ENCODE results near the gene ALDH3A2. TPM values are rescaled to one million over a fixed set of nuclear protein-coding genes. Genes with fewer than 3 reads are reported as not detected.
"Not testable (repeated sequence)": the region's sequence is repeated elsewhere in the genome, so short reads cannot be mapped to it uniquely, and the experiment has no call there.

Gene ALDH3A2
- total RNA-seq, 1 donor: 82.2 TPM

DNA sequence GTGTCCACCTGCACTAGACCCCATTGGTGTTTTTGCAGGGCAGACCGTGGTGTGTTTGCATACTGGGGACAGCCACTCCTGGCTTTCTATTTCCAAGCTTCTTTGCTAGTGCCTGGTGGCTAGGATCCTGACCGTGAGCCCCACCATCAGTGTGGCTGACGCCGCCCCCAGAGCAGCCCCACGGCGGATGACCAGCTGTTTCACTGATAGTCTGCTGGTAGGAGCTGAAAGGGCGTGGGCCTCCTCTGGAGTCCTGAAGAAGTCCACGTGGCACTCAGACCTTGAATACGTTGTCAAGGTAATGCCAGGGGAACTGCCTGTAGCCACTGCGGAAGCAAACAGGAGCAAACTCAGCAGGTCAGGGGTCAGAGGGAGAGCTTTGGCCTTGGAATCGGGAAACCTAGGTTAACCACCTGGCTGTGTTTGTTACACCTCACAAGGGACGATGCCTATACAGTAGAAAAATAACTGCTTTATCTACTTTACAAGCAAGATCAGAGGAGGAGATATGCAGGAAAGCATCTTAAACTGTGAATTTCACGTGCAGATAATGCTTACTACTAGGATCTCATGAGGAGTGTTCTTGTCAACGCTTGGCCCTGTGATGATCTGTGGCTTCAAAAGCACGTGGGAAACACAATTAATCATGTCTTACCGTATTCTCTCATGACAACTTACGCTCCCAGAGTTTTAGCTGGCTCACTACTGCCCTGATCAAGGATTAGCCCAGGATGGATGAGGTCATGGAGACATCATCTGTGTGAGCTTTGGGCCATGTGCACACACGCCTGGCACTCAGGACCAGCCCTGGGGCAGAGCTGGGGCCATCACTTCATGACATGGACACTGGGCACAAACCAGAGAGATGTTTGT, 30.3 kb downstream of the ALDH3A2 start:
- TF ChIP-seq, protein P1, sequence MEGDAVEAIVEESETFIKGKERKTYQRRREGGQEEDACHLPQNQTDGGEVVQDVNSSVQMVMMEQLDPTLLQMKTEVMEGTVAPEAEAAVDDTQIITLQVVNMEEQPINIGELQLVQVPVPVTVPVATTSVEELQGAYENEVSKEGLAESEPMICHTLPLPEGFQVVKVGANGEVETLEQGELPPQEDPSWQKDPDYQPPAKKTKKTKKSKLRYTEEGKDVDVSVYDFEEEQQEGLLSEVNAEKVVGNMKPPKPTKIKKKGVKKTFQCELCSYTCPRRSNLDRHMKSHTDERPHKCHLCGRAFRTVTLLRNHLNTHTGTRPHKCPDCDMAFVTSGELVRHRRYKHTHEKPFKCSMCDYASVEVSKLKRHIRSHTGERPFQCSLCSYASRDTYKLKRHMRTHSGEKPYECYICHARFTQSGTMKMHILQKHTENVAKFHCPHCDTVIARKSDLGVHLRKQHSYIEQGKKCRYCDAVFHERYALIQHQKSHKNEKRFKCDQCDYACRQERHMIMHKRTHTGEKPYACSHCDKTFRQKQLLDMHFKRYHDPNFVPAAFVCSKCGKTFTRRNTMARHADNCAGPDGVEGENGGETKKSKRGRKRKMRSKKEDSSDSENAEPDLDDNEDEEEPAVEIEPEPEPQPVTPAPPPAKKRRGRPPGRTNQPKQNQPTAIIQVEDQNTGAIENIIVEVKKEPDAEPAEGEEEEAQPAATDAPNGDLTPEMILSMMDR (IDR thresholded peaks at IDR 0.05; ENCODE audit: extremely low read depth, low read depth, low read length): no peak
- no peak for DNase-seq (ENCODE audit: insufficient read length, low spot score, missing footprints)
- peaks cover 7% of the 10 kb centered on the region for H3K4me1 ChIP-seq (ENCODE audit: insufficient read depth, low read length)

DNA sequence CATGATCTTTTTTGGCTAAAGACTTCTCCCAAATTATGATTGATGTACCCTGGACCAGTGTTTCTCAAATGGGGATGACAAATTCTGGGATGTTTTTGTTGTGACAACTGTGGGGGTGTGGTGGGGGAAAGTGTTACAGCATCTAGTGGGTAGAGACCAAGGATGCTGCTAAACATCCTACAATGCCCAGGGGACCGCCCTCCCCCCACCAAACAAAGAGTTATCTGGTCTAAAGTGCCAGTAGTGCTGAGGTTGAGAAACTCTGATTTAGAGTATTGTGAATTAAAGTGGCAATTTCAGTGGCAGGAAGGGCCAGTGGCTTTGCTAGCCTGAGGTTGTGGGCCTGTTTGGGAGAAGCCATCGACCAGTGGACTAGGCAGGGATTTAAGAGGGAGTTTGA, 34.6 kb downstream of the ALDH3A2 start:
- Histone ChIP-seq H3K79me2 (ENCODE audit: insufficient read depth, low read length) (no peaks in the 10 kb centered on the region), H4K20me1 (ENCODE audit: insufficient read depth, low read length) (peaks cover 3% of the 10 kb centered on the region), H3K4me2 (ENCODE audit: insufficient read depth, low read length) (no peak overlapping the region), H3K4me3 (ENCODE audit: insufficient read depth, low read length) (no peak overlapping the region), H3K9me3 (ENCODE audit: low read depth, low read length) (no peaks in the 10 kb centered on the region), H3K36me3 (ENCODE audit: insufficient read depth, low read length) (peaks cover 5% of the 10 kb centered on the region), H2AFZ (ENCODE audit: low read length) (no peak overlapping the region), H3K27ac (ENCODE audit: low read depth, low read length) (no peak overlapping the region), H3K27me3 (ENCODE audit: insufficient read depth, low read length) (no peaks in the 10 kb centered on the region), H3K4me1 (ENCODE audit: insufficient read depth, low read length) (peaks cover 7% of the 10 kb centered on the region)
- DNase-seq (ENCODE audit: insufficient read length, low spot score, missing footprints): no peak
- TF ChIP-seq, protein P1 (IDR thresholded peaks at IDR 0.05; ENCODE audit: extremely low read depth, low read depth, low read length): no peak

More for the DNA sequence above, 30.3 kb downstream of the ALDH3A2 start:
- Histone ChIP-seq H3K4me3 (ENCODE audit: insufficient read depth, low read length) (no peak overlapping the region), H3K79me2 (ENCODE audit: insufficient read depth, low read length) (no peaks in the 10 kb centered on the region), H3K9me3 (ENCODE audit: low read depth, low read length) (no peaks in the 10 kb centered on the region), H3K4me2 (ENCODE audit: insufficient read depth, low read length) (no peak overlapping the region), H2AFZ (ENCODE audit: low read length) (no peak overlapping the region), H3K27me3 (ENCODE audit: insufficient read depth, low read length) (no peaks in the 10 kb centered on the region), H4K20me1 (ENCODE audit: insufficient read depth, low read length) (peaks cover 4% of the 10 kb centered on the region), H3K36me3 (ENCODE audit: insufficient read depth, low read length) (peaks cover 22% of the 10 kb centered on the region), H3K27ac (ENCODE audit: low read depth, low read length) (no peak overlapping the region)

DNA sequence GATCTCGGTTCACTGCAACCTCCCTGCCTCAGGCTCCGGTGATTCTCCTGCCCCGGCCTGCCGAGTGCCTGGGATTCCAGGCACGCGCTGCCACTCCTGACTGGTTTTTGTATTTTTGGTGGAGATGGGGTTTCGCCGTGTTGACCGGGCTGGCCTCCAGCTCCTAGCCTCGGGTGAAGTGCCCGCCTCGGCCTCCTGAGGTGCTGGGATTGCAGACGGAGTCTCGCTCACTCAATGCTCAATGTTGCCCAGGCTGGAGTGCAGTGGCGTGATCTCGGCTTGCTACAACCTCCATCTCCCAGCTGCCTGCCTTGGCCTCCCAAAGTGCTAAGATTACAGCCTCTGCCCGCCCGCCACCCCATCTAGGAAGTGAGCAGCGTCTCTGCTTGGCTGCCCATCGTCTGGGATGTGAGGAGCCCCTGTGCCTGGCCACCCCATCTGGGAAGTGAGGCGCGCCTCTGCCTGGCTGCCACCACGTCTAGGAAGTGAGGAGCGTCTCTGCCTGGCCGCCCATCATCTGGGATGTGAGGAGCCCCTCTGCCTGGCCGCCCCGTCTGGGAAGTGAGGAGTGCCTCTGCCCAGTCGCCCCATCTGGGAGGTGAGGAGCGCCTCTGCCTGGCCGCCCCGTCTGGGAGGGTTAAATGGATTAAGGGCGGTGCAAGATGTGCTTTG, 36.5 kb downstream of the ALDH3A2 start:
- not testable (repeated sequence) for H3K27ac ChIP-seq (ENCODE audit: low read depth, low read length); H3K27me3 ChIP-seq (ENCODE audit: insufficient read depth, low read length)

DNA sequence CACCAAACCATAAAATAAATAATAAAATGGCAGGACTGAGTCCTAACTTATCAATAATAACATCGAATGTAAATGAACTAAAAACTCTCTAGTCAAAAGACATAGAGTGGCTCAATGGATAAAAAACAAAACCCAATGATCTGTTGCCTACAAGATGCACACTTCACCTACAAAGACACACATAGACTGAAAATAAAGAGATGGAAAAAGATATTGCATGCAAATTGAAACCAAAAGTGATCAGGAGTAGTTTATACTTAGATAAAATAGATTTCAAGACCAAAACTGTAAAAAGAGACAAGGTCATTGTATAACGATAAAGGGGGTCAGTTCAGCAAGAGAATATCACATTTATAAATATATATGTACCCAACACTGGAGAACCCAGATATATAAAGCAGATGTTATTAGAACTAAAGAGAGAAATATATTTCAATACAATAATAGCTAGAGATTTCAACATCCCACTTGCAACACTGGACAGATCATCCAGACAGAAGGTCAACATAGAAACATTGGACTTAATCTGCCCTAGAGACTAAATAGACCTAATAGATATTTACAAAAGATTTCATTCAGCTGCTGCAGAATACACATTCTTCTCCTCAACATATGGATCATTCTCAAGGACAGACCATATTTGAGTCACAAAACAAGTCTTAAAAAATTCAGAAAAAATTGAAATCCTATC, 38.0 kb downstream of the ALDH3A2 start:
- Histone ChIP-seq H3K79me2 (ENCODE audit: insufficient read depth, low read length) (no peaks in the 10 kb centered on the region), H3K4me1 (ENCODE audit: insufficient read depth, low read length) (peaks cover 2% of the 10 kb centered on the region), H3K36me3 (ENCODE audit: insufficient read depth, low read length) (no peaks in the 10 kb centered on the region), H3K27ac (ENCODE audit: low read depth, low read length) (no peak overlapping the region), H3K27me3 (ENCODE audit: insufficient read depth, low read length) (no peaks in the 10 kb centered on the region), H3K4me2 (ENCODE audit: insufficient read depth, low read length) (no peak overlapping the region), H3K4me3 (ENCODE audit: insufficient read depth, low read length) (no peak overlapping the region), H3K9me3 (ENCODE audit: low read depth, low read length) (no peaks in the 10 kb centered on the region), H2AFZ (ENCODE audit: low read length) (no peak overlapping the region), H4K20me1 (ENCODE audit: insufficient read depth, low read length) (no peaks in the 10 kb centered on the region)
- no peak for DNase-seq (ENCODE audit: insufficient read length, low spot score, missing footprints)
- TF ChIP-seq, protein P1 (IDR thresholded peaks at IDR 0.05; ENCODE audit: extremely low read depth, low read depth, low read length): no peak

More for the DNA sequence above, 36.5 kb downstream of the ALDH3A2 start:
- H4K20me1 ChIP-seq (ENCODE audit: insufficient read depth, low read length); DNase-seq (ENCODE audit: insufficient read length, low spot score, missing footprints); H3K4me1 ChIP-seq (ENCODE audit: insufficient read depth, low read length); H3K4me3 ChIP-seq (ENCODE audit: insufficient read depth, low read length); H2AFZ ChIP-seq (ENCODE audit: low read length); H3K4me2 ChIP-seq (ENCODE audit: insufficient read depth, low read length); H3K36me3 ChIP-seq (ENCODE audit: insufficient read depth, low read length); H3K9me3 ChIP-seq (ENCODE audit: low read depth, low read length); H3K79me2 ChIP-seq (ENCODE audit: insufficient read depth, low read length): not testable (repeated sequence)
